H9 (cell line): Measurements from ENCODE around the gene ZIC5. TPM values are rescaled to one million over a fixed set of nuclear protein-coding genes. Genes with fewer than 3 reads are reported as not detected.

Experiments used
- DNase-seq: peaks from one replicate; pipeline ENCODE4 v3.0.0-alpha.2; 2017
- H2AFZ ChIP-seq: one replicate; pipeline ENCODE4 v1.6.1; 2013; ENCODE audit warnings: mild to moderate bottlenecking, low read length, control low read depth, moderate library complexity
- H2AK5ac ChIP-seq: 2 replicates; pipeline ENCODE4 v1.6.1; 2013; ENCODE audit warnings: low read length, control low read depth, mixed read lengths; ENCODE audit not compliant: insufficient read length
- H2BK120ac ChIP-seq: one replicate; pipeline ENCODE4 v1.6.1; 2013; ENCODE audit warnings: low read depth, mild to moderate bottlenecking, low read length, control low read depth, inconsistent platforms; ENCODE audit not compliant: poor library complexity, severe bottlenecking
- H2BK12ac ChIP-seq: 2 replicates; pipeline ENCODE4 v1.6.1; 2013; ENCODE audit warnings: low read length, control low read depth, mixed read lengths, low read depth; ENCODE audit not compliant: insufficient read length
- H2BK15ac ChIP-seq: 2 replicates; pipeline ENCODE4 v1.6.1; 2013; ENCODE audit warnings: low read depth, low read length, control low read depth
- H2BK20ac ChIP-seq: one replicate; pipeline ENCODE4 v1.6.1; 2013; ENCODE audit warnings: low read depth, mild to moderate bottlenecking, low read length, control low read depth, inconsistent platforms; ENCODE audit not compliant: poor library complexity, severe bottlenecking
- H2BK5ac ChIP-seq: 2 replicates; pipeline ENCODE4 v1.6.1; 2013; ENCODE audit warnings: low read length, control low read depth, mixed read lengths; ENCODE audit not compliant: insufficient read length
- H3K14ac ChIP-seq: 2 replicates; pipeline ENCODE4 v1.6.1; 2013; ENCODE audit warnings: low read length, control low read depth; ENCODE audit not compliant: insufficient read depth
- H3K18ac ChIP-seq: 2 replicates; pipeline ENCODE4 v1.6.1; 2013; ENCODE audit warnings: low read depth, mild to moderate bottlenecking, mixed read lengths, low read length, control low read depth; ENCODE audit not compliant: insufficient read length
- H3K23ac ChIP-seq: 2 replicates; pipeline ENCODE4 v1.6.1; 2013; ENCODE audit warnings: low read length, control low read depth, mixed read lengths, low read depth; ENCODE audit not compliant: insufficient read length
- H3K23me2 ChIP-seq: 2 replicates; pipeline ENCODE4 v1.6.1; 2013; ENCODE audit warnings: low read depth, mild to moderate bottlenecking, mixed read lengths, low read length, control low read depth; ENCODE audit not compliant: insufficient read length, poor library complexity, severe bottlenecking
- H3K27ac ChIP-seq: 2 replicates; pipeline ENCODE4 v1.5.1; 2013; ENCODE audit warnings: low read length, control low read depth, mixed read lengths, low read depth; ENCODE audit not compliant: insufficient read length
- H3K27me3 ChIP-seq: 2 replicates; pipeline ENCODE4 v1.6.1; 2013; ENCODE audit warnings: low read length, control low read depth, inconsistent platforms; ENCODE audit not compliant: insufficient read depth
- H3K4ac ChIP-seq: 2 replicates; pipeline ENCODE4 v1.6.1; 2013; ENCODE audit warnings: low read depth, mild to moderate bottlenecking, control low read depth, inconsistent platforms, low read length, moderate library complexity
- H3K4me1 ChIP-seq: 2 replicates; pipeline ENCODE4 v1.6.1; 2013; ENCODE audit warnings: low read length, control low read depth, inconsistent platforms; ENCODE audit not compliant: insufficient read depth
- H3K4me2 ChIP-seq: 2 replicates; pipeline ENCODE4 v1.6.1; 2013; ENCODE audit warnings: low read length, control low read depth, mixed read lengths; ENCODE audit not compliant: insufficient read length, insufficient read depth
- H3K56ac ChIP-seq: 2 replicates; pipeline ENCODE4 v1.6.1; 2013; ENCODE audit warnings: low read depth, mild to moderate bottlenecking, mixed read lengths, low read length, control low read depth; ENCODE audit not compliant: insufficient read length
- H3K79me1 ChIP-seq: 2 replicates; pipeline ENCODE4 v1.6.1; 2013; ENCODE audit warnings: low read depth, mild to moderate bottlenecking, moderate library complexity, low read length, control low read depth, inconsistent platforms; ENCODE audit not compliant: insufficient read depth, poor library complexity, severe bottlenecking
- H3K79me2 ChIP-seq: 2 replicates; pipeline ENCODE4 v1.6.1; 2013; ENCODE audit warnings: low read length, control low read depth, inconsistent platforms; ENCODE audit not compliant: insufficient read depth
- H3K9ac ChIP-seq: 2 replicates; pipeline ENCODE4 v1.6.1; 2013; ENCODE audit warnings: low read length, control low read depth, mixed read lengths; ENCODE audit not compliant: insufficient read length; ENCODE audit errors: extremely low read depth
- H3K9me3 ChIP-seq: one replicate; pipeline ENCODE4 v1.6.1; 2013; ENCODE audit warnings: low read depth, low read length, inconsistent platforms; ENCODE audit not compliant: control insufficient read depth
- H3T11ph ChIP-seq: one replicate; pipeline ENCODE4 v1.6.1; 2013; ENCODE audit warnings: mild to moderate bottlenecking, low read length, control low read depth, inconsistent platforms
- H4K20me1 ChIP-seq: one replicate; pipeline ENCODE4 v1.6.1; 2013; ENCODE audit not compliant: control insufficient read depth, insufficient read length, insufficient read depth
- H4K5ac ChIP-seq: 2 replicates; pipeline ENCODE4 v1.6.1; 2013; ENCODE audit warnings: low read depth, mild to moderate bottlenecking, mixed read lengths, low read length, control low read depth; ENCODE audit not compliant: insufficient read length
- H4K8ac ChIP-seq: replicated peaks from 2 replicates; pipeline ENCODE4 v1.6.1; 2013; ENCODE audit warnings: low read length, control low read depth, mixed read lengths, low read depth; ENCODE audit not compliant: insufficient read length
- H4K91ac ChIP-seq: 2 replicates; pipeline ENCODE4 v1.6.1; 2013; ENCODE audit warnings: low read depth, mild to moderate bottlenecking, moderate library complexity, mixed read lengths, low read length, control low read depth; ENCODE audit not compliant: insufficient read length
- H3K27ac Mint-ChIP-seq, 3 experiments: 2 replicates in 2 of 3; 3 replicates in 1 of 3; pipeline ENCODE4 v1.8.0; 2020 to 2021; ENCODE audit warnings: mixed read lengths in 3 of 3, mild to moderate bottlenecking in 1 of 3, moderate library complexity in 1 of 3
- H3K27me3 Mint-ChIP-seq: 2 replicates; pipeline ENCODE4 v1.8.0; 2021; ENCODE audit warnings: low read depth, mild to moderate bottlenecking, moderate library complexity, mixed read lengths
- H3K36me3 Mint-ChIP-seq, 3 experiments: 2 replicates in 2 of 3; 3 replicates in 1 of 3; pipeline ENCODE4 v1.8.0; 2020 to 2021; ENCODE audit warnings: low read depth in 3 of 3, mixed read lengths in 3 of 3; ENCODE audit not compliant: insufficient read depth in 1 of 3
- H3K4me1 Mint-ChIP-seq, 2 experiments: 2 replicates each; pipeline ENCODE4 v1.8.0; 2020; ENCODE audit warnings: mixed read lengths in 2 of 2
- H3K4me3 Mint-ChIP-seq, 2 experiments: 2 replicates in 1 of 2; 3 replicates in 1 of 2; pipeline ENCODE4 v1.8.0; 2020 to 2021; ENCODE audit warnings: mild to moderate bottlenecking in 2 of 2, mixed read lengths in 2 of 2, moderate library complexity in 1 of 2
- H3K9me3 Mint-ChIP-seq, 2 experiments: 2 replicates in 1 of 2; 3 replicates in 1 of 2; pipeline ENCODE4 v1.8.0; 2020; ENCODE audit warnings: mild to moderate bottlenecking in 2 of 2, mixed read lengths in 2 of 2, moderate library complexity in 1 of 2
- CTCF ChIP-seq: fragments of 200-600 bp; sonication (generic); conservative IDR thresholded peaks from 3 replicates; pipeline ENCODE4 v1.8.0; 2021; ENCODE audit warnings: antibody characterized with exemption, mild to moderate bottlenecking
- WGBS: extraction: QIAGEN DNeasy Blood & Tissue Kit; methylation state at CpG from one replicate; pipeline ENCODE4 v1.1.7; 2013; ENCODE audit warnings: missing lambda C conversion rate, low lambda C conversion rate, mixed read lengths; ENCODE audit not compliant: insufficient read length; ENCODE audit errors: extremely low coverage; 5-methylcytosine and 5-hydroxymethylcytosine counted together
- total RNA-seq: library from RNA; stranded (reverse); gene quantifications from 2 replicates; pipeline ENCODE4 v1.2.1, GENCODE V29; 2021

ZIC5 gene
- total RNA-seq, 1 experiment from 2014 or later: 51.9 TPM

GRCh38 chr13:99966064-99966805 is 5.3 kb downstream of the ZIC5 start:
- peak overlapping the region in 2 of 3 experiments; percentile 32 to 93; a peak in 4 of 7 replicates for H3K27ac Mint-ChIP-seq

More at GRCh38 chr13:99966064-99966805, 5.3 kb downstream of the ZIC5 start:
- Histone ChIP-seq H4K8ac (no peak overlapping the region), H3K27ac (no peak overlapping the region), H3K18ac (no peak overlapping the region), H3K4ac (no peak overlapping the region), H3T11ph (no peak overlapping the region), H3K4me2 (peak overlapping the region; percentile 98), H2BK120ac (no peak overlapping the region), H4K20me1 (no peaks in the 10 kb centered on the region), H3K56ac (no peak overlapping the region), H3K79me2 (peaks cover 20% of the 10 kb centered on the region; the same call in 1 of the 2 replicates), H3K23me2 (peaks cover 17% of the 10 kb centered on the region), H3K9me3 (no peaks in the 10 kb centered on the region), H2BK12ac (no peak overlapping the region), H2BK5ac (no peak overlapping the region), H2AK5ac (no peak overlapping the region), H3K4me1 (no peaks in the 10 kb centered on the region), H2BK20ac (no peak overlapping the region), H4K91ac (no peak overlapping the region), H3K14ac (no peak overlapping the region), H3K27me3 (no peaks in the 10 kb centered on the region; the same call in 1 of the 2 replicates), H4K5ac (no peak overlapping the region), H2BK15ac (no peak overlapping the region), H3K9ac (no peak overlapping the region), H3K79me1 (no peaks in the 10 kb centered on the region), H3K23ac (no peak overlapping the region), H2AFZ (no peak overlapping the region)
- Mint-ChIP-seq H3K9me3 (peaks cover 9 to 12% of the 10 kb centered on the region in 2 experiments; a peak in 4 of 5 replicates), H3K4me1 (peaks cover 43 to 58% of the 10 kb centered on the region in 2 experiments), H3K27me3 (peaks cover 27% of the 10 kb centered on the region), H3K4me3 (peak overlapping the region; percentile 59 to 94), H3K36me3 (peaks cover 46 to 60% (median 53%) of the 10 kb centered on the region in 3 experiments)
- no peak for DNase-seq
- no peak for TF ChIP-seq CTCF
- WGBS: no CpG with 5 or more reads among the region's 8 CpGs
